NCI-H345 (cell line): ENCODE results near the gene DNM3.
"Not testable (repeated sequence)": the region's sequence is repeated elsewhere in the genome, so short reads cannot be mapped to it uniquely, and the experiment has no call there.

ENCODE experiments used
- DNase-seq: peaks from one replicate; lab custom pipeline; 2025; lab: John Stamatoyannopoulos, UW

DNM3 gene

GRCh38 chr1:172024944-172025738 is 183.8 kb downstream of the DNM3 start:
- not testable (repeated sequence) for DNase-seq

- no peak for DNase-seq
These were observed 199.2 kb downstream of the DNM3 start for GRCh38 chr1:172040466-172040865.

GRCh38 chr1:172041102-172041501 is 199.8 kb downstream of the DNM3 start:
- no peak for DNase-seq

GRCh38 chr1:172041742-172042141 is 200.4 kb downstream of the DNM3 start:
- no peak for DNase-seq

GRCh38 chr1:172043900-172044299 is 202.6 kb downstream of the DNM3 start:
- DNase-seq = no peak

GRCh38 chr1:172051898-172052297 is 210.6 kb downstream of the DNM3 start:
- DNase-seq = no peak

- DNase-seq = no peak
These were observed 212.9 kb downstream of the DNM3 start for GRCh38 chr1:172054172-172054571.

- DNase-seq = not testable (repeated sequence)
These were observed 214.6 kb downstream of the DNM3 start for GRCh38 chr1:172055816-172056419.

- DNase-seq = no peak
These were observed 227.0 kb downstream of the DNM3 start for GRCh38 chr1:172068334-172068733.

GRCh38 chr1:172069051-172069450 is 227.8 kb downstream of the DNM3 start:
- no peak for DNase-seq

GRCh38 chr1:172069534-172069933 is 228.2 kb downstream of the DNM3 start:
- DNase-seq = no peak

- DNase-seq = no peak
These were observed 228.8 kb downstream of the DNM3 start for GRCh38 chr1:172070055-172070454.

GRCh38 chr1:172071746-172072145 is 230.4 kb downstream of the DNM3 start:
- no peak for DNase-seq

GRCh38 chr1:172079859-172080258 is 238.6 kb downstream of the DNM3 start:
- DNase-seq = not testable (repeated sequence)

GRCh38 chr1:172083191-172083590 is 241.9 kb downstream of the DNM3 start:
- no peak for DNase-seq

GRCh38 chr1:172084876-172085275 is 243.6 kb downstream of the DNM3 start:
- DNase-seq = no peak

GRCh38 chr1:172085317-172085716 is 244.0 kb downstream of the DNM3 start:
- no peak for DNase-seq

GRCh38 chr1:172086137-172086536 is 244.8 kb downstream of the DNM3 start:
- no peak for DNase-seq

GRCh38 chr1:172088256-172088655 is 247.0 kb downstream of the DNM3 start:
- no peak for DNase-seq

GRCh38 chr1:172089768-172090510 is 248.6 kb downstream of the DNM3 start:
- DNase-seq = no peak

- no peak for DNase-seq
These were observed 249.2 kb downstream of the DNM3 start for GRCh38 chr1:172090511-172090817.

GRCh38 chr1:172095846-172096245 is 254.5 kb downstream of the DNM3 start:
- DNase-seq = no peak

- no peak for DNase-seq
These were observed 263.9 kb downstream of the DNM3 start for GRCh38 chr1:172105230-172105629.
